Suprapubic skin (tissue), 3 donors: ENCODE measurements around the gene CEP85L.
A peak's percentile ranks its signal among the peaks of the same experiment; 100 is the strongest.

Experiments
- CTCF ChIP-seq, 2 donors: fragments of 200-600 bp in 1 of 2; fragments of 450-650 bp in 1 of 2; sonication (generic) in 1 of 2; IDR thresholded peaks; one replicate each; pipeline ENCODE4 v1.5.1; 2016 to 2019; ENCODE audit warnings: antibody characterized with exemption in 2 of 2, mild to moderate bottlenecking in 1 of 2, moderate library complexity in 1 of 2
- EP300 ChIP-seq: sonication (generic); formaldehyde crosslinking; IDR thresholded peaks from one replicate; pipeline ENCODE4 v1.6.1; 2017; ENCODE audit warnings: antibody characterized with exemption
- POLR2A ChIP-seq, 2 donors: fragments of 450-650 bp; IDR thresholded peaks; one replicate each; pipeline ENCODE4 v1.6.1; 2017; ENCODE audit warnings: antibody characterized with exemption in 2 of 2, mild to moderate bottlenecking in 2 of 2, moderate library complexity in 2 of 2

DNA sequence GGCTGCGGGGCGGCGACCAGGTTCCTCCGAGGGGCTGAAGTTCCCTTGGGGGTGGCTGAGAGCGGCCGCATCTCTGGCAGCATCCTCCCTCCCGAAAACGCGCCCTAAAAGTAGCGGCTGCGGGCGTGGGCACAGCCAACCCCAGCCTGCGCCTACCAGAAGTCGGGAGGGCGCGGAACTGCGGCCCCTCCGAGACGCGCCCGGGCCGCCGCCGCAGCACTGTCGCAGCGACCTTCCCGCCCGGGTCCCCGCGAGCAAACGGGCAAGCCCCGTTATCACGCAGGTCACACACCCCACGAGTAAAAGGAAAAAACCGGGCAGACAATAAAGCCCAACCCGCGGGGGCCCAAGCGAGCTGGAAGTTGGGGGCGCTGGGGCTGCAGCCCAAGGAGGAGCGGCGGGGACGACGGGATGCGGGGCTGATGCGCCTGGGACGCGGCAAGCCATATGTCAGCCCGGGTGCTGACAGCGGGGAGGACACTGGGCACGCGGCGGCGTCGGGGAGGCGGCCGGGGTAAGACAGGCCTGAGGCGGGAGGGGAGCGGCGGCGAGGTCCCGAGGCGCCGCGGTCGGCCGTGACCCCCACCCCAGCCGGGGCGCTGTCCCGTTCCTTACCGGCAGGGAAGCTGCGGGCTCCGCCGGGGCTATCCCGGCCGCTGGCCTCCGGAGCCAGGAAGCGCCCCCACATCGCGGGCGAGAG is 659 bp downstream of the CEP85L start:
- TF ChIP-seq CTCF (IDR thresholded peaks at IDR 0.05): no peak
- peak in 1 of 2 donors; percentile 24 for TF ChIP-seq POLR2A (IDR thresholded peaks at IDR 0.05)
- no peak for TF ChIP-seq EP300
